Natural killer cell (primary cell): ENCODE results near the gene ABCC2. TPM values are rescaled to one million over a fixed set of nuclear protein-coding genes. Genes with fewer than 3 reads are reported as not detected.

Experiments used
- ATAC-seq, 3 donors: fragments of 150-1000 bp in 2 of 3; fragments of 200-7000 bp in 1 of 3; cut with Tn5 transposase; 1 replicate in 1 of 3; 2 replicates in 2 of 3; pipeline ENCODE4 v1.10.0; 2021; ENCODE audit warnings: mild to moderate bottlenecking in 2 of 3, moderate library complexity in 2 of 3
- DNase-seq, 2 donors: peaks; one replicate each; pipeline versions ENCODE4 v3.0.0 to v3.0.0-alpha.2; 2013 to 2021; ENCODE audit warnings: mixed read lengths in 1 of 2
- H3K27ac ChIP-seq: one replicate; pipeline ENCODE4 v1.5.1; 2013; ENCODE audit warnings: mild to moderate bottlenecking, low read length
- H3K27me3 ChIP-seq: one replicate; pipeline ENCODE4 v1.6.1; 2013; ENCODE audit warnings: low read length; ENCODE audit not compliant: control insufficient read depth, insufficient read depth
- H3K36me3 ChIP-seq: one replicate; pipeline ENCODE4 v1.6.1; 2013; ENCODE audit warnings: low read length; ENCODE audit not compliant: control insufficient read depth, insufficient read depth
- H3K4me1 ChIP-seq: one replicate; pipeline ENCODE4 v1.6.1; 2013; ENCODE audit warnings: low read length; ENCODE audit not compliant: control insufficient read depth, insufficient read depth
- H3K4me3 ChIP-seq: one replicate; pipeline ENCODE4 v1.5.1; 2013; ENCODE audit warnings: low read length
- H3K9me3 ChIP-seq: one replicate; pipeline ENCODE4 v1.6.1; 2013; ENCODE audit warnings: low read length; ENCODE audit not compliant: control insufficient read depth, insufficient read depth
- H3K27ac Mint-ChIP-seq, 2 donors: one replicate each; pipeline ENCODE4 v1.8.0; 2022; ENCODE audit warnings: mild to moderate bottlenecking in 2 of 2, mixed read lengths in 2 of 2, moderate library complexity in 1 of 2
- H3K27me3 Mint-ChIP-seq, 2 donors: one replicate each; pipeline ENCODE4 v1.8.0; 2022; ENCODE audit warnings: low read depth in 2 of 2, mixed read lengths in 2 of 2
- H3K36me3 Mint-ChIP-seq: one replicate; pipeline ENCODE4 v1.8.0; 2022; ENCODE audit warnings: mixed read lengths
- H3K4me1 Mint-ChIP-seq, 2 donors: one replicate each; pipeline ENCODE4 v1.8.0; 2022; ENCODE audit warnings: mixed read lengths in 2 of 2
- H3K4me3 Mint-ChIP-seq: one replicate; pipeline ENCODE4 v1.8.0; 2022; ENCODE audit warnings: mild to moderate bottlenecking, moderate library complexity, mixed read lengths
- H3K9me3 Mint-ChIP-seq, 2 donors: one replicate each; pipeline ENCODE4 v1.8.0; 2022; ENCODE audit warnings: mixed read lengths in 2 of 2
- CTCF ChIP-seq: fragments of 200-600 bp; IDR thresholded peaks from one replicate; pipeline ENCODE4 v1.8.0; 2022; ENCODE audit warnings: antibody characterized with exemption
- WGBS: methylation state at CpG from one replicate; pipeline ENCODE4 v1.1.7; 2013; ENCODE audit warnings: missing lambda C conversion rate; ENCODE audit not compliant: insufficient coverage; 5-methylcytosine and 5-hydroxymethylcytosine counted together
- intact Hi-C: fragments of 100-400 bp; cut with micrococcal nuclease; formaldehyde crosslinking; loops from one replicate; pipeline ENCODE4 v1.14.2; 2022
- total RNA-seq, 4 donors: library from RNA; stranded (reverse); fragments of 120-200 nt in 1 of 4; gene quantifications; one replicate each; pipeline versions ENCODE4 v1.2.3 to v1.2.4, GENCODE V29; 2013 to 2022

The ABCC2 gene
- total RNA-seq, 3 donors from 2014 or later (not counting 1 experiment from before 2014, with no cell fraction given), result 1.3 to 3.4 (median 2.7) TPM

- no peak overlapping the region for H3K4me3 ChIP-seq
- H3K27ac ChIP-seq, result no peak overlapping the region
- Mint-ChIP-seq H3K4me1 (no peaks in the 10 kb centered on the region), H3K9me3 (no peaks in the 10 kb centered on the region), H3K27ac (no peak overlapping the region), H3K27me3 (peaks cover 0 to 4% of the 10 kb centered on the region in 2 donors), H3K36me3 (no peaks in the 10 kb centered on the region), H3K4me3 (no peak overlapping the region)
- H3K9me3 ChIP-seq, result no peaks in the 10 kb centered on the region
- intact Hi-C loops, result no loop called here
- ATAC-seq (no peak), DNase-seq (no peak)
- no peaks in the 10 kb centered on the region for H3K4me1 ChIP-seq
- no peaks in the 10 kb centered on the region for H3K36me3 ChIP-seq
- H3K27me3 ChIP-seq, result no peaks in the 10 kb centered on the region
- TF ChIP-seq CTCF, result no peak
- 93% methylated on average over 3 of the region's 3 CpGs for WGBS
These were observed 71.2 kb downstream of the ABCC2 start for GRCh38 chr10:99853655-99854054.

GRCh38 chr10:99854860-99855259 lies 72.4 kb downstream of the ABCC2 start:
- no peaks in the 10 kb centered on the region for H3K4me1 Mint-ChIP-seq
- no peak overlapping the region for H3K4me3 Mint-ChIP-seq
- DNase-seq (no peak), ATAC-seq (no peak)
- intact Hi-C loops, result no loop called here
- WGBS, result 75% methylated on average over 6 of the region's 6 CpGs
- Histone ChIP-seq H3K9me3 (no peaks in the 10 kb centered on the region), H3K36me3 (no peaks in the 10 kb centered on the region), H3K4me3 (no peak overlapping the region), H3K27ac (no peak overlapping the region), H3K4me1 (no peaks in the 10 kb centered on the region), H3K27me3 (no peaks in the 10 kb centered on the region)
- H3K9me3 Mint-ChIP-seq, result no peaks in the 10 kb centered on the region
- H3K36me3 Mint-ChIP-seq, result no peaks in the 10 kb centered on the region
- TF ChIP-seq CTCF, result no peak
- no peak overlapping the region for H3K27ac Mint-ChIP-seq
- peaks cover 0 to 4% of the 10 kb centered on the region in 2 donors for H3K27me3 Mint-ChIP-seq

DNA sequence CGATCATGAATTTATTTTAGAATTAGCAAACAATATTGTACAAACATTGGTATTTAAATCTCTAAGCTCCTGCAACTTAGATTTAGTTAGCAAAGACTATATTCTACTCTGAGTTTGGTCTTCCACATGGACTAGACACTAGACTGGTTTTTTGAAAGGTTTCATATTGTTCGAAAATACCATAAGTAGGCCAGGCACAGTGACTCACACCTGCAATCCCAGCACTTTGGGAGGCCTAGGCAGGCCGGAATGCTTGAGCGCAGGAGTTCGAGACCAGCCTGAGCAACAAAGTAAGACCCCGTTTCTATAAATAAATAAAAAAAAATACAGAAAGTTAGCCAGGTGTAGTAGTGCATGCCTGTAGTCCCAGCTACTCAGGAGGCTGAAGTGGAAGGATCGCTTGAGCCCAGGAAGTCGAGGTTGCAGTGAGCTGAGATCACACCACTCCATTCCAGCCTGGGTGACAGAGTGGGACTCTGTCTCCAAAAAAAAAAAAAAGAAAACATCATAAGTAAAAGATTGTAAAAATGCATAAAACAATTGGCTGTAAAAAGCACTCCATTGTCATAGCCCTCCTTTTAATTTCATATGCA lies 73.1 kb downstream of the ABCC2 start:
- Mint-ChIP-seq H3K27ac (no peak overlapping the region), H3K27me3 (peaks cover 0 to 4% of the 10 kb centered on the region in 2 donors), H3K36me3 (no peaks in the 10 kb centered on the region), H3K4me3 (no peak overlapping the region), H3K9me3 (no peaks in the 10 kb centered on the region), H3K4me1 (no peaks in the 10 kb centered on the region)
- no peaks in the 10 kb centered on the region for H3K36me3 ChIP-seq
- intact Hi-C loops, result no loop called here
- H3K27me3 ChIP-seq, result no peaks in the 10 kb centered on the region
- DNase-seq (no peak), ATAC-seq (no peak)
- no peak overlapping the region for H3K27ac ChIP-seq
- no peaks in the 10 kb centered on the region for H3K4me1 ChIP-seq
- WGBS, result 93% methylated on average over 7 of the region's 8 CpGs
- no peak for TF ChIP-seq CTCF
- no peak overlapping the region for H3K4me3 ChIP-seq
- no peaks in the 10 kb centered on the region for H3K9me3 ChIP-seq

- no peak for DNase-seq
- H3K27ac ChIP-seq, result no peak overlapping the region
- no peak overlapping the region for H3K4me3 ChIP-seq
- no peaks in the 10 kb centered on the region for H3K9me3 Mint-ChIP-seq
- no peaks in the 10 kb centered on the region for H3K36me3 Mint-ChIP-seq
- no peaks in the 10 kb centered on the region for H3K4me1 ChIP-seq
- H3K27me3 Mint-ChIP-seq, result peaks cover 11 to 16% of the 10 kb centered on the region in 2 donors
- no peaks in the 10 kb centered on the region for H3K27me3 ChIP-seq
- H3K4me1 Mint-ChIP-seq, result no peaks in the 10 kb centered on the region
- H3K36me3 ChIP-seq, result no peaks in the 10 kb centered on the region
- TF ChIP-seq CTCF, result no peak
- ATAC-seq, result no peak
- H3K4me3 Mint-ChIP-seq, result no peak overlapping the region
- no peaks in the 10 kb centered on the region for H3K9me3 ChIP-seq
- 89% methylated on average over 8 of the region's 8 CpGs for WGBS
- intact Hi-C loops, result no loop called here
- no peak overlapping the region for H3K27ac Mint-ChIP-seq
These were observed 76.4 kb downstream of the ABCC2 start for GRCh38 chr10:99858849-99859248.
